Measurements from ENCODE around the gene SPAG16.
"Not testable (repeated sequence)": the region's sequence is repeated elsewhere in the genome, so short reads cannot be mapped to it uniquely, and the experiment has no call there.

The SPAG16 gene

DNA sequence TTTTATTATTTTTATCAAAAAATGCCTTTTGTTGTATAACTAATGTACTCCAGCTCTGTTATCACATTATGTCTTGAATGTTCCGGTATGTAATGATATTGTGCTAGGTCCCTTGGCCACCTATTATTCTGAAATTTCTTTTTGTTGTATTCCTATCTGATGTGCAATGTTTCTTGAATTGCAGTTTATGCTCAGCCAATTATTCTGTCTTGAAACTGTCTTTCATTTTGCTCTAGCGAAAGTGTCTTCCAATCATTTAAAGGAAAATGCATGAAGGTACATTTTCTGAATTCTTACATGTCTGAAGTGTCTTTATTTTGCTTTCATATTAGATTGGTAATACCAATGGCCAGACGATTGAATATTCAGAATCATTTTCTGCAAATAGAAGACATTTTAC is 277.5 kb downstream of the SPAG16 start:
- DNase-seq = no peak

DNA sequence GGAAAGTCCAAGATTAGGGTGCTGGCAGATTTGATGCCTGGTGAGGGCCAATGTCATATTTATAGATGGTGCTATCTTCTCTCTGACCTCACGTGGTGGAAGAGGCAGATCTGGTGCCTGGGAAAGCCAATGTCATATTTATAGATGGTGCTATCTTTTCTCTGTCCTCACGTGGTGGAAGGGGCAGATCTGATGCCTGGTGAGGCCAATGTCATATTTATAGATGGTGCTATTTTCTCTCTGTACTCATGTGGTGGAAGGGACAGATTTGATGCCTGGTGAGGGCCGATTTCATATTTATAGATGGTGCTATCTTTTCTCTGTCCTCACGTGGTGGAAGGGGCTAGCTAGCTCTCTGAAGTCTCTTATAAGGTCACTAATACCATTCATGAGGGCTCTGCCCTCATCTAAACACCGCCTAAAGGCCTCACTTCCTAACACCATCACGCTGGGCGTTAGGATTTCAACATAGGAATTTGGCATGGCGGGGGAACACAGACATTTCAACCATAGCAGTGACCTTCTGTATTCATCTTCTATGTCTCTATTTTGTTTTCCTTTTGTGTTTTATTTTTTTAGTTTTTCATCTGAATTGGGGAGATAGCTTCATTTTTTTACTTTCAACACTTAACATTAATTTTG is 278.4 kb downstream of the SPAG16 start:
- no peak for DNase-seq

DNA sequence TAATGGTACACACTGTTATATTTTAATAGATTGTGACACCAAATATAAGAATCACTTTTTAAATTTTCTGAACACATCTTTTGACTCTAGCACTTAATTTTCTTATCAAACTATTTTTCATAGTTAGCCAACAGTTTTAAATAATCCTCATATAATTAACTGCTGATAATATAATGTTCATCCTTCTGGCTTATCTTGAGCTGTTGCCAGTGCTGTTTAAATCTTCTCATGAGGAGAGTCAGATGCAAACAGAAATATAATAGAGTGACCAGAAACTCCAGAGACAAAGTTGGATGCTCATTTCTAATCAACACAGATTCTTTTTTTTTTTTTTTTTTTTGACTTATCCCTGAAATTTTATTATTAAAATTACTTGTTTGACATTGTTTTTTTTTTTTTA is 282.6 kb downstream of the SPAG16 start:
- DNase-seq = no peak

DNA sequence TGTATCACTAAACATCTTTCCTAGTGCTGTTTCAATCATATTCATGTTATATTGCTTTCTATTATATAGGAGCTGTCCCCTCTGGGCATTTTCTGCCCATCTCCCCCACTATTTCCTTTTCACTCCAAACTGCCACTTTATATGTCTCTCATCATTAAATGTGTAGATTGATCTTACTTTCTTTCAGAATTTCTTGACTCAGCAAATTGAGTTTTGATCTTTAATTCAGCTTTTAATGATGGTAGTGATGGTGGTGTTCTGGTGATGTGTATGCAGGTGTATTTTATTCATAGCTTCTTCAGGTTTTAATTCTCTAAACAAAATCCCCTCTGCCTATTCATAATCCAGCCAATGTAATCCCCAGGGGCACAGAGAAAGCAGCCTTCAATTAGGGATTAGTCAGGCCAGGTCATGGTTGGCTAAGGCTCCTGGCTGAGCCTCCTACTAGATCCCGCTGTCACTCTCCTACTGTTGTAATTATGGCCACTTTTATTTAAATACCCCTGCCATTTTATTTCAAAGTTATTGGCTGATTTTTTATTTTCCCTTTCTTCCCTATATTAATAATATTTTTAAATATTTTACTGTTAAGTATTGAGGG is 325.4 kb downstream of the SPAG16 start:
- DNase-seq = no peak

DNA sequence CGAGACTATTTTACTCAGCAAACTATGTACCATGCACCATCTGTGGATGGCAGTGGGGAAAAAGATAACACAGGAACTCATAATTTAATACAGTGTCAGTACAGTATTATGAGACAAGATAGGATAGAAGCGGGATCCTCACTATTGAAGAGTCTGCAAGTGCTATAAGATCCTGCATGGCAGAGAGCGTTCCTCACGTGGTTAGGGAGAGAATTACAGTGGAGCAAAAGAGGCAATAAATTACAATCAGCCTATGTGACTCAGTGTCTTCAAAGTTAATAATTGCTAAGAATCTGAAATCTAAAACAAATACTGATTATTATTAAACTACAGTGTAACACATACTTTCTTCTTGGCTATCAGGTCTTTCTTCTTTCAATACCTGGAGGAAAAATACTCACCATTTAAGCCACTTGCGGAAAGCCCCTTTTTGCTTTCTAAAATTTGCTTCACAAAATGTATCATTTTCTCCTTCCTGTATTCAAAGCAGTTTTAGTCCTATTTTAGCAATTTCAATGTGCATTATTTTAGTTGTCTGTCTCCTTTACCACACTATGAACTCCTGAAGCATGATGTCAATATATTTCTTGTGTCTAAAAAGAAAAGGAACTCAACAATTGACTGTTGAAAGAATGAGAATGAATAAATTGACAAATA is 342.9 kb downstream of the SPAG16 start:
- DNase-seq = no peak

DNA sequence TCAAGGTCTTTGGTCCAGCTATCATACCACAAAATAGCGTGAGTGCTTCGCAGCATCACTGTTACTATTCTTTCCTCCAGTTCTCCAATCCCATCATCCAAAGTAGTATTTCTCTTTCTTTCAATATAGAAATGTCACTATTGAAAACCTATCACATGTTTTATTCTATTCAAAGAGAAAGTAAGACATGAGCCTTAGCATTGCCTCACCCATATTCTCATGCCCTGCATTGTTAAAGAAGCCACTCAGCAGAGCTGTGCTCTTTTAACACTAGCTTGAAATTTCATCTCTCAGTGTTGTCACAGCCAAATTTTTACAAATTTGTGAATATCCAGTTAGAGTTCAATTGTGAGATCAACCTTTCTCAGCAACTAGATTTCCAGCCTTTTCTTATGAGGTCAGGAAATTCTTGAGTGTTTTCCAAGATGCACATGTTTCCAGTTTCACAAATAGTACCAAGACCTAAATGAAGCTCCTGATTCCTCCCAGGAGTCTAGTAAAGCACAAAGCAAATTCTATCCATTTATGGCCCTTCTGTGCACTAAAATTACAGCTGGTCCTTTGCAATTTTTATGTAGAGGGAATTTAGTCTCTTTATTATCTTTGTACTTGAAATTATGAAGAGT is 343.7 kb downstream of the SPAG16 start:
- DNase-seq = no peak

DNA sequence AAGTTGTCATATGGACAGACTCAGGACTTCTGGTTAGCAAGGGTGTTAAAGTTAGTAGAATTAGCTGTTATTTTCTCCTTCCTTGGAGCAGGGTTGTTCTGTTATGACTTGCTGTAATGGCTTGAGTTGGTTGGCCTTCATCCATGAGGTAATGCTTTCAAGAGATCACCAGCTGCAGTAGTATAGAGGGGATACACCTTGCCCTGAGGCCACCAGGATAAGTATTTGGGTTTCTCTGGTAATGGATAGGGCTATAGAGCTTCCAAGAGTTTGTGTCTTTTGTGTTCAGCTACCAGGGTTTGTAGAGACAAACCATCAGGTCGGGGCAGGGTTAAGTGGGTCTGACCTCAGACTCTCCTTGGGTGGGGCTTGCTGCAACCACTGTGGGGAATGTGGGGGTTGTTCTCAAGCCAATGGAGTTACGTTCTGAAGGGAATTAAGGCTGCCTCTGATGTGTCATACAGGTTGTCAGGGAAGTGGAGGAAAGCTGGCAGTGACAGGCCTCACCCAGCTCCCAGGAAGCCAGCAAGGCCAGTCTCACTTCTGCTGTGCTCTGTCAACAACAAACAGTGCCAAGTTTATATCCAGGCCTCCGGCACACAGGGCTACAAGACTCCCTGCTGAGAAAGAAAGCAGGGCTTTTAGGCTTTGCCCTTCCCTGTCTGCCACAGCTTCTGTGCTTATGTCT is 356.6 kb downstream of the SPAG16 start:
- DNase-seq = no peak

DNA sequence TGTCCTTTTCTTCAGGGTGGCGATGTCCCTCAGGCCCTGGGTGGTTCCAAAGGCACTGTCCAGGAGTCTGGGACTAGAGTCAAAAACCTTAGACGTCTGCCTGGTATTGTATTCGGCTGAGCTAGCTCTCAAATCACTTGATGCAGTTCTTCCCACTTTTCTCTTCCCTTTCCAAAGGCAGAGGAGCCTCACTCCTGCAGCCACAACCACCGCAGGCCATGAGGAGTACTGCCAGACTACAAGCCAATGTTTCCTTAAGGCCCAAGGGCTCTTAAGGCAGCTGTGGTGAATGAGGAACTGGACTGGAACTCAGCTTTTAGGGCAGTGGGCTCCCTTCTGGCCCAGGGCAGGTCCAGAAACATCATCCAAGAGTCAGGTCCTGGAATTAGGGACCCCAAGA is 360.7 kb downstream of the SPAG16 start:
- no peak for DNase-seq

DNA sequence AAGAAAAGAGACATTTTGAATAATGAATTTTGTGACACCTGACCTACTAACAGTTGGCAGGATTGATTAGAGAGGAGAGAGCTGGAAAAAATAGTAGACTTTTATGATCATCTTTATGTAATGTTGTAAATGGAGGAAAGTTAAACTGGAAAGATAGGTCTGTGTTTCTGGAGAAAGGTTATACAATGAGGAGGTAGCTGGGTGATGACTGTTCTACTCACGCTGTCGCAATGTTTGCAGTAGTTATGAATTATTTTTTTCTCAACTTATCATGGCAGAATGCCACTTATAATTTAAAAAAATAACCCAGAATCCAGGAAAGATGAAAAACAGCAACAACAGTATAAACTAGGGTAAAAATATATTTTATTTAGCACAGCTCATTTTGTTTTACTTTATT is 364.9 kb downstream of the SPAG16 start:
- DNase-seq = no peak

DNA sequence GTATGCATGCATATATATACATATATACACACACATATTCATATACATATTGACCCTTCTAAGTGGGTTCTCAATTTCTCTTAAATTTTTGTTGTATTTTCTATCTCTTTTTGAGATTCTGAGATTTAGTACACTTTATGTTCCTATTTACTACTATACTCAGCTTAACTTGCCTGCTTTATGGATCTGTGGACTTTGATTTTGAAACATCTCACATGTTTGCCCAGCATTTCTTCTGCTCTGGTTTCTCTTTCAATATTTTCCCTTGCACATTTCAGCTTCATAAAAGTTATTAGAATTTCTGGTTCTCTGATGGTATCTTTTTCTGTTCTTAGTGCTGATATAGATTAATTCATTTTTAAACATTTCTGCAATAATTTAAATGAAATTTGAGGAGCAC is 380.6 kb downstream of the SPAG16 start:
- DNase-seq = no peak

DNA sequence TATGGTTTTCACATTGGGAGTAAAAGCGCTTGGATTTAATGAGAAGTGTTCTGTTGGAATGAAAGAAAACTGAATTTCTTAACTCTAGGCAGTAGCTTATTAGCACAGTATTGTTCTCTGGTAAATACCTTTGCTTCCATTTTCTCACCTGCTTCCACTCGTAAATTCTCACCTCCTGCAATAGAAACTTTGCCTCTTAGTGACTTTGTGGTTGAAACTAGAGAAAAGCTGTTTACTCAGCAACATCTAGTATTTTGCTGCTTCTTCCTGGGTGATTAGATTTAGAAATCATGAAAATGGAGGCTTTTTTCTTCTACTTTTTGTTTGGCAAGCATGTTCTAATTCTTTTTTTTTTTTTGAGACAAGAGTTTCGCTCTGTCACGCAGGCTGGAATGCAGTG is 385.4 kb downstream of the SPAG16 start:
- no peak for DNase-seq

DNA sequence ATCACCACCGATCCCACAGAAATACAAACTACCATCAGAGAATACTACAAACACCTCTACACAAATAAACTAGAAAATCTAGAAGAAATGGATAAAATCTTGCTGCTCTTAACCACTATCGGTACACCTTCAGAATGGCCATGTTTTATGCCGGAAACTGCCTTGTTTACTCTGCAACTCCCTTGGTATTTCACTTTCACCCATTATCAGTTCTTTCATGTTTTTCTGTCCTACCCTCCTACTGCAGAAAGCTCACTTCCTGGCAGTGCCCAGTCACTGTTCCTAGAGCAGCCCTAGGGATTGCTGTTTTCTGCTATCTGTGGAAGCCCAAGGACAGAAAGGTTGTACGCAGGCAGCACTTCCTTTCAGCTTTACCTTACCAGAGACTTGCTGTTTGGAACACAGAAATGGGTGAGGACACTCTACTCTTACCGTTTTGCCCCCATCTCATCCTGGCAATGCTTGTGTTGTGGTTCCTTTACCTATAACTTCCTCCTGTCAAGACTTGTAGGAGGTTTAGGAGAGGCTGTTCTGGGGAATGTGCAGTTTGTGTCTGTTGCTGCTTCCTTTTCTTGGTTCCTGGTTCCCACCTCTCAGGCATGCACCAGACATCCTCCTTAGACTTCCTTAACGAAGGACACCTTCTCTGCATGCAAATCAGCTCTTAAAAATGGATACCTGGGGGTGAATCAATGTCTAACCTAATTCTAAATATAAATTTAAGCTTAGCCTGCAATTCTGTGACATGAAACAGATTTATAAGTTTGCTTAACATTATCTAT is 394.4 kb downstream of the SPAG16 start:
- no peak for DNase-seq

DNA sequence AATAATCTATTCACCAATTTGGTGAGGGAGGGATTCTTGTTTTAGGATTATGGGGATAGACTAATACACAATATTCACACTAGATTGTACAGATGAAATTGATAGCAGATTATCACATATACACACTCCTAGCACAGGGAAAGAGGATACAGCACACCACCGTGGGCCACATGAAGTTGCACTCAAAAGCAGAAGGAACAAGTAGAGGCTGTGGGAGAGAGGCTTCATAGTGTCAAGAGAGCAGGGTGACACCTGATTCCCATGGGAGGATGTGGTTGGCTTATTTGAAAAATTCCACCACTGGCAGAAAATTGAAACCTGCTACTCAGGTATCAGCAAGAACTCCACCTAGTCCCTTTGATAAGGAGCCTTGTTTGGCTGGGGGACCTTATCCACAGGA is 395.6 kb downstream of the SPAG16 start:
- DNase-seq = no peak

DNA sequence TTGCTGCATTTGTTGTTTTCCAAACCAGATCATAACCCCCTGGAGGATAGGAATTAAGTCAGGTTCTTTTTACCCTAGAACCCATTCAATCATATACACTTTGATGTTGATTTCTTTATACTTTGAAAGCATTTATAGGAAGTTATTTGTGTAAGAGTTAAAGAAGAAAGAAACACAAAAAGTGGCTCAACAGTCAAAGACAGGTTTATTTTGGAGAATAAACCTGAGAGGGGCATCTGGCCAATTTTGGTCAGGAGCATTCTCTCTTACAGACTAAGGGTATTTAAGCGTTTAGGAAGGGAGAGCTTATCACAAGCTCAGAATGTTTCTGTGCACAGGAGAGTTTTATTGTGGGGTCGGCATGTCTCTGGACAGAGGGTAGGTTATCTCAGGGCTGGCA is 398.0 kb downstream of the SPAG16 start:
- DNase-seq = no peak

DNA sequence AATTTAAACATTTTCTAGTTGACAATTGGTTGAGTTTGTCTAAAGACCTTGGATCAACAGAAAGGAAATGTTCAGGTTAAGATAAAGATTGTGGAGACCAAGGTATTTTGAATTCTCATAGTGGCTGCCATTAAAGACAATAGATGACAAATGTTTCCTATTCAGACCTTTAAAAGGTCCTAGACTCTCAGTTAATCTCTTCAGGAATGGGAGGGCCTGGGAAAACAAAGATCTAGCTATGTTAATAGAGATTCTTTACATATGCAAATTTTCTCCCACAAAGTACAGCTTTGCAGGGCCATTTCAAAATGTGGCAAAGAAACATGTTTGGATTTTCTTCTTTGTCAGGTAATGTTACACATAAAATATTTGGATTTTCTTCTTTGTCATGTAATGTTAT is 403.9 kb downstream of the SPAG16 start:
- DNase-seq = no peak

DNA sequence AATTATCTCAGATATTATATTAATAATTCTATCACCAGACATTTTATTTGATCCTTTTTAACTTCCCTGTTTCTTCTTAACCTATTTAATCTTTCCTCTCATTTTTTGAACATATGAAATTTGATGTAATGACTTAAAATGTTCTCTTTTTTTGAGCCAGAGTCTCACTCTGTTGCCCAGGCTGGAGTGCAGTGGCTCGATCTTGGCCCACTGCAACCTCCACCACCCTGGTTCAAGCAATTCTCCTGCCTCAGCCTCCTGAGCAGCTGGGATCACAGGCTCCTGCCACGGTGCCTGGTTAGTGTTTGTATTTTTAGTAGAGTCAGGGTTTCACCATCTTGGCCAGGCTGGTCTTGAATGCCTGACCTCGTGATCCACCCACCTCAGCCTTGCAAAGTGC is 404.6 kb downstream of the SPAG16 start:
- DNase-seq = not testable (repeated sequence)

DNA sequence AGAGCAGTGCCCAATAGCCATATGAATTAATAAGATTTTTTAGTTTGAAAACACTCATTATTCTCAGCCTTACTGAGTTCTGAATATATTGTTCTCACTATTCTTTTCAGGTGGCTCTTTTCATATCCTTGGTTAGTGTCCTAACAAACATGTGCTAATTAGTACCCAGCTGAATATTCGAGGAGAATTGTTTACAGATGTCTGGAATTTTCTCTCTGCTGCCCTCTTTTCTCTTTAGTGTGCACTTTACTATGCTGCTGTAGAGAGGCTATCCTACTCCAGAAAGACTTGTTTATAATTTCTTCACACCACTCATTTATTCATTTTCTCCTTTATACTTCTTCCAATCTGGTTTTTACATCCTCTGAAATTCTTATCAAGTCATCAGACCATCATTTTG is 405.3 kb downstream of the SPAG16 start:
- no peak for DNase-seq

DNA sequence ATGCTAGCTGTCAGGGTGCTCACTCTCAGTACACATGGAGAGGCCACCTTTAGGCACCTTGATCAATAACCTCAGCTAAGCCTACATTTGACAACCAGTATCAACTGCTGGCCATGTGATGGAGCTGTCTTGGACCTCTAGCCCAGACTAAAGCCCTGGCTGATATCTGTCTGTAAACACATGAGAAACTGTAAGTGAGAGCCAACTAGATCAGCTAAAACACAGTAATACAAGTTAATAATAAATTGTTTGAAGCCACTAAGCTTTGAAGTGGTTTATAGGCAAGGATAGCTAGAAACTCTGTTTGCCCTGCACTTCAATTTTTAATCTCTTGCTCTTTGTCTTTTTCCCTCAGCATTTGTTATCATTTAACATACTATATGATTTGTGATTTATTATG is 407.1 kb downstream of the SPAG16 start:
- no peak for DNase-seq

DNA sequence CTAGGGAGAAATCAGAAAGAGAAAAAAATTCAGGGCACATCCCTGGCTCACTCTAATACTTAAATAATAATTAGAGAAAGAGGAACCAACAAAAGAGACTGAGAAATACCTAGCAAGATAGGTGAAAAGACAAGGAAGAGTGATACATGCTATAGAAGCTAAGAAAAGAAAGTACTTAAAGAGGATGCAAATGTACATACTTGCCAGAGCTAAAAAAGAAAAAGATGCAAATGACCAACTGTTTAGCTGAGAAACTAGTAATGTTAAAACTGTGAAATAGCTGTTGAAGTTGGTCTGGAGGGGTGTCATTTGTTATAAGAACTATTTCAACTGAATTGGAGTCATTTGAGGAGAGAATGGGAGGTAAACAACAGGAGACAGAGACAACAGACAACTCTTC is 412.2 kb downstream of the SPAG16 start:
- no peak for DNase-seq

DNA sequence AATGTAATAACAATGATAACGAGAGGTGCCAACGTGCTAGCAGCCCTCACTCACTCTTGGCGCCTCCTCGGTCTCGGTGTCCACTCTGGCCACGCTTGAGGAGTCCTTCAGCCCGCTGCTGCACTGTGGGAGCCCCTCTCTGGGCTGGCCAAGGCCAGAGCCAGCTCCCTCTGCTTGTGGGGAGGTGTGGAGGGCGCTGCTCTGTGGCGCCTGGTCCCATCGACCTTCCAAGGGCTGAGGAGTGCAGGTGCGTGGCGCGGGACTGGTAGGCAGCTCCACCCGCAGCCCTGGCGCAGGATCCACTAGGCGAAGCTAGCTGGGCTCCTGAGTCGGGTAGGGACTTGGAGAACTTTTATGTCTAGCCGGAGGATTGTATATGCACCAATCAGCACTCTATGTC is 417.1 kb downstream of the SPAG16 start:
- not testable (repeated sequence) for DNase-seq

DNA sequence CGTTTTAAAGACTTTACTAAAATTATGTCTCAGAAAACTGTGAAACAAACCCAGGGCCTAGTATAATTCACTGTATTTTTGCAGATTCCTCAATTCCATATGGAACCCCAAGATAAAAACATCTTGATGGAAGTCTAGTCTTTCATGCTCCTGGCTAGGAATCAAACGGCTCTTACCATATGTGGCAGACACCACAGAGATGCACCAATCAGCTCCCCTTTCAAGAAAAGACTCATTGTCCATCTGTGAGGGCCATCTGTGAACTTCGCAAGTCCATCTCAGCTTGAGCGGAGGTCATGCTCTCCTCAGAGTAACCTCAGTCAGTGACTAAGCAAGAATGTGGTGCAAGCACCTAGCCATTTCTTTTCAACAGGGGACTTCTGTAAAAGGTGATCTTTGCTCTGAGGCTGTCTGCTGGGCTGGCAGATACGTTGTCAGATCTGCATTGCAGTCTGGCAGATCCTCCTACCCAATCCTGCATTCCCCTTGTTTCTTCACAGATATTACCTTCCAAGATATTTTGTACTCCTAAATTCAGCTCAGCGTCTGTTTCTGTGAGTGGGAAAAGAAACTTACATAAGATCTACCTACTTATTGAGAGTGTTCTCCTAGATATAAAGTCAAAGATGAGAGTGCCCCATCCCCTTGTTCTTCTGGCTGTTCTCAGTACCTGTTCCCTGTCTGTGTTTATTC is 419.3 kb downstream of the SPAG16 start:
- DNase-seq = no peak

DNA sequence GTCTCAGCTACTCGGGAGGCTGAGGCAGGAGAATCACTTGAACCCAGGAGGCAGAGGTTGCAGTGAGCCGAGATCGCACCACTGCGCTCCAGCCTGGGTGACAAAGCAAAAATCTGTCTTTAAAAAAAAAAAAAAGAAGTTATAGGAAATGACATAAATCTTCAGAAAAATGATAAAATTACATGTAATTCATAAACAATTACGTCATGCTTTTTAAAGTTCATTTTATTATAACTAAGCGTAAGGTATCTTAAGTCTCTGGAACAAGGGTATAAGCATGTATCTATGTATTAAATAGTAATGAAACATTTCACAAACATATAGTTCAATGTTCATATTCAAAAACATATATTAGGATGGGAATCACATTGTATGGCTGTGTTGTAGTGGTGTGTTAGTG is 425.9 kb downstream of the SPAG16 start:
- no peak for DNase-seq

Data from activated CD4-positive, CD25-positive, alpha-beta regulatory T cell (primary cell).